OCI-LY7 (cell line): ENCODE results near the gene BFSP1. TPM values are rescaled to one million over a fixed set of nuclear protein-coding genes. Genes with fewer than 3 reads are reported as not detected.

Experiments used
- BruUV-seq: library from RNA; stranded (reverse); fragments of 400-500 nt; replicated peaks from 2 replicates; lab custom pipeline; 2021; lab: Mats Ljungman, UMichigan
- CTCF ChIA-PET: fragments of 300-600 bp; sonication (Branson Sonifier 250); formaldehyde crosslinking; loops from one replicate; lab custom pipeline; 2022; ENCODE audit warnings: antibody characterized with exemption; ENCODE audit not compliant: unreplicated experiment; lab: Charles Lee
- POLR2A ChIA-PET: fragments of 300-600 bp; sonication (Branson Sonifier 250); formaldehyde crosslinking; loops from one replicate; lab custom pipeline; 2022; ENCODE audit warnings: antibody characterized with exemption; lab: Charles Lee
- DNase-seq: peaks from one replicate; pipeline ENCODE4 v3.0.0-alpha.2; 2015; ENCODE audit warnings: low spot score
- H2AFZ ChIP-seq: fragments of 200-600 bp; sonication (generic), shearing (Covaris generic); 2 replicates; pipeline ENCODE4 v1.6.1; 2014; ENCODE audit warnings: mild to moderate bottlenecking, antibody characterized with exemption, low read length, moderate library complexity
- H3K27ac ChIP-seq: fragments of 200-600 bp; sonication (generic); 2 replicates; pipeline ENCODE4 v1.5.1; 2014; ENCODE audit warnings: mixed run types, low read depth, mild to moderate bottlenecking, moderate library complexity, low read length, inconsistent platforms; ENCODE audit not compliant: poor library complexity, severe bottlenecking
- H3K36me3 ChIP-seq: fragments of 200-600 bp; sonication (generic); 2 replicates; pipeline ENCODE4 v1.6.1; 2014; ENCODE audit warnings: mild to moderate bottlenecking, antibody characterized with exemption, low read length, moderate library complexity, mixed read lengths; ENCODE audit not compliant: insufficient read depth
- H3K4me1 ChIP-seq: fragments of 200-600 bp; sonication (generic); 2 replicates; pipeline ENCODE4 v1.5.1; 2014; ENCODE audit warnings: mild to moderate bottlenecking, low read length; ENCODE audit not compliant: insufficient read depth, poor library complexity, severe bottlenecking
- H3K4me2 ChIP-seq: fragments of 200-600 bp; sonication (generic); 2 replicates; pipeline ENCODE4 v1.6.1; 2014; ENCODE audit warnings: mild to moderate bottlenecking, low read length
- H3K4me3 ChIP-seq: fragments of 200-600 bp; sonication (generic); 2 replicates; pipeline ENCODE4 v1.5.1; 2014; ENCODE audit warnings: mild to moderate bottlenecking, low read depth, low read length; ENCODE audit not compliant: poor library complexity, severe bottlenecking
- H3K79me2 ChIP-seq: fragments of 200-600 bp; sonication (generic); 2 replicates; pipeline ENCODE4 v1.6.1; 2016; ENCODE audit warnings: low read depth, mild to moderate bottlenecking, low read length, moderate library complexity, mixed read lengths; ENCODE audit not compliant: insufficient read depth
- H3K9me2 ChIP-seq: fragments of 200-600 bp; sonication (generic); 2 replicates; pipeline ENCODE4 v1.6.1; 2016; ENCODE audit warnings: mild to moderate bottlenecking, low read length, mixed read lengths; ENCODE audit not compliant: insufficient read depth
- H3K9me3 ChIP-seq: fragments of 200-600 bp; sonication (generic); 2 replicates; pipeline ENCODE4 v1.6.1; 2014; ENCODE audit warnings: mild to moderate bottlenecking, mixed run types, low read length, mixed read lengths
- H4K20me1 ChIP-seq: fragments of 200-600 bp; sonication (generic); 2 replicates; pipeline ENCODE4 v1.6.1; 2014; ENCODE audit warnings: mild to moderate bottlenecking, antibody characterized with exemption, low read length, moderate library complexity, mixed read lengths; ENCODE audit not compliant: insufficient read depth
- EZH2phosphoT487 ChIP-seq: fragments of 200-600 bp; sonication (generic); IDR thresholded peaks from 2 replicates; pipeline ENCODE4 v1.6.1; 2018; ENCODE audit warnings: low read depth, borderline replicate concordance, mild to moderate bottlenecking, mixed run types, antibody characterized with exemption, low read length, moderate library complexity, mixed read lengths
- intact Hi-C: fragments of 100-400 bp; cut with micrococcal nuclease; formaldehyde crosslinking; loops from one replicate; pipeline ENCODE4 v1.10.0; 2022; ENCODE audit not compliant: unreplicated experiment
- total RNA-seq, 2 experiments: library from RNA; depleted of rRNA in 1 of 2; stranded (reverse); fragments of >200 nt in 1 of 2; shearing (Covaris generic) in 1 of 2; gene quantifications; 2 replicates each; pipeline ENCODE4 v1.2.3, GENCODE V29; 2014 to 2022
- TF ChIP-seq, protein P1 (sequence below): fragments of 200-600 bp; sonication (generic); conservative IDR thresholded peaks from 2 replicates; pipeline ENCODE4 v1.5.1; 2014; ENCODE audit warnings: mild to moderate bottlenecking, antibody characterized with exemption, low read length, moderate library complexity, mixed read lengths

Gene BFSP1
- total RNA-seq, 2 experiments from 2014 or later = not detected

GRCh38 chr20:17568972-17569521 is 37.9 kb upstream of the BFSP1 start:
- peaks cover 13% of the 10 kb centered on the region for H3K4me1 ChIP-seq
- DNase-seq = no peak
- H3K9me3 ChIP-seq = no peaks in the 10 kb centered on the region
- POLR2A ChIA-PET = interaction anchor here (0.6 to 1.5 kb wide), 2 partner anchors 29 to 64 kb away, joined by 3 read pairs; no protein-coding TSS in a partner anchor
- H2AFZ ChIP-seq = no peak overlapping the region
- H3K36me3 ChIP-seq = no peaks in the 10 kb centered on the region
- no peak overlapping the region for H3K4me3 ChIP-seq
- intact Hi-C loops = no loop called here
- peak overlapping the region; percentile 36; the same call in 1 of the 2 replicates for H3K4me2 ChIP-seq
- CTCF ChIA-PET = no interaction called here
- no peaks in the 10 kb centered on the region for H3K9me2 ChIP-seq
- TF ChIP-seq, protein P1, sequence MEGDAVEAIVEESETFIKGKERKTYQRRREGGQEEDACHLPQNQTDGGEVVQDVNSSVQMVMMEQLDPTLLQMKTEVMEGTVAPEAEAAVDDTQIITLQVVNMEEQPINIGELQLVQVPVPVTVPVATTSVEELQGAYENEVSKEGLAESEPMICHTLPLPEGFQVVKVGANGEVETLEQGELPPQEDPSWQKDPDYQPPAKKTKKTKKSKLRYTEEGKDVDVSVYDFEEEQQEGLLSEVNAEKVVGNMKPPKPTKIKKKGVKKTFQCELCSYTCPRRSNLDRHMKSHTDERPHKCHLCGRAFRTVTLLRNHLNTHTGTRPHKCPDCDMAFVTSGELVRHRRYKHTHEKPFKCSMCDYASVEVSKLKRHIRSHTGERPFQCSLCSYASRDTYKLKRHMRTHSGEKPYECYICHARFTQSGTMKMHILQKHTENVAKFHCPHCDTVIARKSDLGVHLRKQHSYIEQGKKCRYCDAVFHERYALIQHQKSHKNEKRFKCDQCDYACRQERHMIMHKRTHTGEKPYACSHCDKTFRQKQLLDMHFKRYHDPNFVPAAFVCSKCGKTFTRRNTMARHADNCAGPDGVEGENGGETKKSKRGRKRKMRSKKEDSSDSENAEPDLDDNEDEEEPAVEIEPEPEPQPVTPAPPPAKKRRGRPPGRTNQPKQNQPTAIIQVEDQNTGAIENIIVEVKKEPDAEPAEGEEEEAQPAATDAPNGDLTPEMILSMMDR = no peak
- no peak for TF ChIP-seq EZH2phosphoT487
- no peaks in the 10 kb centered on the region for H4K20me1 ChIP-seq
- BruUV-seq = no TSS peak
- H3K79me2 ChIP-seq = peaks cover 17% of the 10 kb centered on the region; the same call in 1 of the 2 replicates
- H3K27ac ChIP-seq = no peak overlapping the region

- Histone ChIP-seq H4K20me1 (no peaks in the 10 kb centered on the region), H3K79me2 (peaks cover 17% of the 10 kb centered on the region; the same call in 1 of the 2 replicates), H2AFZ (no peak overlapping the region), H3K4me2 (no peak overlapping the region), H3K36me3 (no peaks in the 10 kb centered on the region), H3K4me1 (peaks cover 13% of the 10 kb centered on the region), H3K9me3 (no peaks in the 10 kb centered on the region), H3K9me2 (no peaks in the 10 kb centered on the region), H3K27ac (no peak overlapping the region), H3K4me3 (no peak overlapping the region)
- ChIA-PET POLR2A (no interaction called here), CTCF (no interaction called here)
- no peak for TF ChIP-seq EZH2phosphoT487
- TF ChIP-seq, protein P1 = no peak
- intact Hi-C loops = no loop called here
- DNase-seq = peak; percentile 7
- BruUV-seq = no TSS peak
These were observed 37.0 kb upstream of the BFSP1 start for GRCh38 chr20:17568045-17568788.

DNA sequence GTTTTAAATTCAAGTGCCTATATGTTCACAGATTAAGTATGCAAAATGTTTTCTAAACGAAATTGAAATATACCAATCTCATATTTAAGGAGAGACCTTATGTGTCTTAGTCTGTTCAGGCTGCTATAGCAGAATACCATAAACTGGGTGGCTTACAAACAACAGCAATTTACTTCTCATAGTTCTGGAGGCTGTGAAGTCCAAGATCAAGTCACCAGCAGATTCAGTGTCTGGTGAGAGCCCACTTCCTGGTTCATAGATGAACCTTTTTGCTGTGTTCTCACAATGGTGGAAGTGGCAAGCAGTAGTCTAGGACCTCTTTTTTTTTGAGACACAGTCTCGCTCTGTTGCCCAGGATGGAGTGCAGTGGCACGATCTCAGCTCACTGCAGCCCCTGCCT is 35.2 kb upstream of the BFSP1 start:
- intact Hi-C loops = no loop called here

More for the DNA sequence above, 35.2 kb upstream of the BFSP1 start:
- no peak overlapping the region for H3K4me2 ChIP-seq
- DNase-seq = no peak
- no peaks in the 10 kb centered on the region for H3K9me3 ChIP-seq
- ChIA-PET POLR2A (no interaction called here), CTCF (no interaction called here)
- no peaks in the 10 kb centered on the region for H3K9me2 ChIP-seq
- no TSS peak for BruUV-seq
- no peaks in the 10 kb centered on the region for H3K4me1 ChIP-seq
- TF ChIP-seq, protein P1 = no peak
- no peak for TF ChIP-seq EZH2phosphoT487
- no peak overlapping the region for H3K27ac ChIP-seq
- peaks cover 8% of the 10 kb centered on the region; the same call in 1 of the 2 replicates for H3K79me2 ChIP-seq
- no peak overlapping the region for H2AFZ ChIP-seq
- no peaks in the 10 kb centered on the region for H3K36me3 ChIP-seq
- H4K20me1 ChIP-seq = no peaks in the 10 kb centered on the region
- no peak overlapping the region for H3K4me3 ChIP-seq
